Thoracic aorta (tissue), 2 donors: ENCODE measurements around the gene FASTKD3. TPM values are rescaled to one million over a fixed set of nuclear protein-coding genes. Genes with fewer than 3 reads are reported as not detected.
A peak's percentile ranks its signal among the peaks of the same experiment; 100 is the strongest.

Experiments
- ATAC-seq: fragments of 150-250 bp; one replicate; pipeline ENCODE4 v1.8.0; 2017; ENCODE audit warnings: low read depth; ENCODE audit not compliant: insufficient number of reproducible peaks, low FRiP score
- DNase-seq: peaks from one replicate; pipeline ENCODE4 v3.0.0-alpha.2; 2020; ENCODE audit warnings: low spot score
- H3K27ac ChIP-seq, 2 donors: fragments of 200-600 bp; sonication (generic); 1 replicate in 1 of 2; 2 replicates in 1 of 2; pipeline ENCODE4 v1.5.1; 2016; ENCODE audit warnings: mild to moderate bottlenecking in 2 of 2, moderate library complexity in 2 of 2
- H3K27me3 ChIP-seq: fragments of 200-600 bp; sonication (generic); replicated peaks from 2 replicates; pipeline ENCODE4 v1.6.0; 2016; ENCODE audit warnings: mild to moderate bottlenecking; ENCODE audit not compliant: insufficient read depth
- H3K36me3 ChIP-seq: fragments of 200-600 bp; sonication (generic); one replicate; pipeline ENCODE4 v1.5.1; 2016
- H3K4me1 ChIP-seq, 2 donors: fragments of 200-600 bp; sonication (generic); 1 replicate in 1 of 2; 2 replicates in 1 of 2; pipeline versions ENCODE4 v1.5.1 to v1.6.0; 2016; ENCODE audit warnings: low read depth in 2 of 2, mild to moderate bottlenecking in 1 of 2; ENCODE audit not compliant: control insufficient read depth in 1 of 2
- H3K4me3 ChIP-seq: fragments of 200-600 bp; sonication (generic); 2 replicates; pipeline ENCODE4 v1.5.1; 2016; ENCODE audit warnings: mild to moderate bottlenecking
- H3K9me3 ChIP-seq: fragments of 200-600 bp; sonication (generic); 2 replicates; pipeline ENCODE4 v1.5.1; 2016
- CTCF ChIP-seq: fragments of 200-600 bp; sonication (generic); IDR thresholded peaks from one replicate; pipeline ENCODE4 v1.5.1; 2019; ENCODE audit warnings: antibody characterized with exemption
- total RNA-seq, 2 donors: library from RNA; depleted of rRNA; stranded (reverse); fragments of >200 nt; gene quantifications; one replicate each; pipeline versions ENCODE4 v1.1.0 to v1.2.3, GENCODE V29; 2016

Gene FASTKD3
- total RNA-seq, 2 donors from 2014 or later: 7.3 to 13.1 TPM

- Histone ChIP-seq H3K27me3 (no peaks in the 10 kb centered on the region), H3K27ac (no peak overlapping the region), H3K4me3 (no peak overlapping the region), H3K36me3 (peaks cover 38% of the 10 kb centered on the region), H3K9me3 (no peaks in the 10 kb centered on the region), H3K4me1 (no peaks in the 10 kb centered on the region)
- DNase-seq (no peak), ATAC-seq (peak; percentile 34)
- peak; percentile 41 for TF ChIP-seq CTCF
Measured at GRCh38 chr5:7886849-7887475, 18.1 kb upstream of the FASTKD3 start.

GRCh38 chr5:7884491-7885267 lies 15.8 kb upstream of the FASTKD3 start:
- Histone ChIP-seq H3K36me3 (peaks cover 26% of the 10 kb centered on the region), H3K4me1 (no peaks in the 10 kb centered on the region), H3K9me3 (no peaks in the 10 kb centered on the region), H3K4me3 (no peak overlapping the region), H3K27me3 (no peaks in the 10 kb centered on the region), H3K27ac (no peak overlapping the region)
- DNase-seq (no peak), ATAC-seq (no peak)
- no peak for TF ChIP-seq CTCF

- Histone ChIP-seq H3K36me3 (peaks cover 29% of the 10 kb centered on the region), H3K4me3 (no peak overlapping the region), H3K27ac (no peak overlapping the region), H3K4me1 (no peaks in the 10 kb centered on the region), H3K9me3 (no peaks in the 10 kb centered on the region), H3K27me3 (no peaks in the 10 kb centered on the region)
- DNase-seq (no peak), ATAC-seq (no peak)
- TF ChIP-seq CTCF: no peak
Measured at GRCh38 chr5:7882926-7883325, 14.1 kb upstream of the FASTKD3 start.

GRCh38 chr5:7881816-7882215 lies 13.0 kb upstream of the FASTKD3 start:
- H3K27ac ChIP-seq: no peak overlapping the region
- TF ChIP-seq CTCF: no peak
- ATAC-seq: no peak
- no peaks in the 10 kb centered on the region for H3K27me3 ChIP-seq
- H3K4me3 ChIP-seq: no peak overlapping the region
- H3K4me1 ChIP-seq: no peaks in the 10 kb centered on the region
- DNase-seq: no peak
- H3K36me3 ChIP-seq: peaks cover 32% of the 10 kb centered on the region
- no peaks in the 10 kb centered on the region for H3K9me3 ChIP-seq

GRCh38 chr5:7881091-7881490 lies 12.3 kb upstream of the FASTKD3 start:
- Histone ChIP-seq H3K36me3 (peaks cover 37% of the 10 kb centered on the region), H3K4me1 (no peaks in the 10 kb centered on the region), H3K4me3 (no peak overlapping the region), H3K27ac (no peak overlapping the region), H3K9me3 (no peaks in the 10 kb centered on the region), H3K27me3 (no peaks in the 10 kb centered on the region)
- no peak for DNase-seq
- TF ChIP-seq CTCF: no peak
- no peak for ATAC-seq
